Frontal cortex (tissue), 4 donors: ENCODE measurements around the gene BEND4. TPM values are rescaled to one million over a fixed set of nuclear protein-coding genes. Genes with fewer than 3 reads are reported as not detected.
"Not testable (repeated sequence)": the region's sequence is repeated elsewhere in the genome, so short reads cannot be mapped to it uniquely, and the experiment has no call there.

Experiments
- DNase-seq, 2 donors: peaks; one replicate each; pipeline ENCODE4 v3.0.0; 2012; ENCODE audit warnings: low spot score in 2 of 2
- FAIRE-seq: peaks from 2 replicates; lab custom pipeline; 2012; peaks lifted over from hg19 to GRCh38; lab: Jason Lieb, UNC
- total RNA-seq: library from RNA; depleted of rRNA; stranded (reverse); fragments of >200 nt; gene quantifications from one replicate; pipeline ENCODE4 v1.2.3, GENCODE V29; 2014
- donor health status: control.
- donor health status: control.
- donor health status: control.

Gene BEND4
- total RNA-seq, result 5.7 TPM

- FAIRE-seq (no peak), DNase-seq (no peak)
These were observed at the start of gene BEND4 for GRCh38 chr4:42152507-42153504. BEND4 (minus strand) TSS chr4:42152655; CDS start chr4:42152143, 512 bp downstream.

GRCh38 chr4:42197341-42197740 lies 44.9 kb upstream of the BEND4 start:
- FAIRE-seq, result no peak

GRCh38 chr4:42172921-42173320 lies 20.5 kb upstream of the BEND4 start:
- no peak for DNase-seq
- no peak for FAIRE-seq

More at GRCh38 chr4:42197341-42197740, 44.9 kb upstream of the BEND4 start:
- no peak for DNase-seq

- DNase-seq (no peak), FAIRE-seq (no peak)
These were observed 19.8 kb upstream of the BEND4 start for GRCh38 chr4:42172128-42172790.

GRCh38 chr4:42167709-42168108 lies 15.3 kb upstream of the BEND4 start:
- FAIRE-seq (no peak), DNase-seq (no peak)

- not testable (repeated sequence) for FAIRE-seq, DNase-seq
These were observed 13.7 kb upstream of the BEND4 start for GRCh38 chr4:42166186-42166585.

GRCh38 chr4:42159271-42160001 lies 7.0 kb upstream of the BEND4 start:
- no peak for FAIRE-seq
- no peak for DNase-seq

GRCh38 chr4:42151568-42152506 lies 618 bp downstream of the BEND4 start:
- DNase-seq (peak; percentile 49 to 59), FAIRE-seq (no peak)

GRCh38 chr4:42150653-42151567 lies 1.5 kb downstream of the BEND4 start:
- FAIRE-seq (no peak), DNase-seq (no peak)

GRCh38 chr4:42149004-42149403 lies 3.5 kb downstream of the BEND4 start:
- DNase-seq, result no peak
- no peak for FAIRE-seq

- no peak for DNase-seq
- no peak for FAIRE-seq
These were observed 4.0 kb downstream of the BEND4 start for GRCh38 chr4:42148425-42148824.

GRCh38 chr4:42144028-42144427 lies 8.4 kb downstream of the BEND4 start:
- no peak for DNase-seq
- no peak for FAIRE-seq

GRCh38 chr4:42142591-42142990 lies 9.9 kb downstream of the BEND4 start:
- no peak for FAIRE-seq
- DNase-seq, result no peak

GRCh38 chr4:42136371-42136770 lies 16.1 kb downstream of the BEND4 start:
- no peak for DNase-seq
- FAIRE-seq, result no peak

GRCh38 chr4:42133006-42133405 lies 19.4 kb downstream of the BEND4 start:
- FAIRE-seq, result no peak

GRCh38 chr4:42132099-42132498 lies 20.4 kb downstream of the BEND4 start:
- DNase-seq, result no peak
- no peak for FAIRE-seq

More at GRCh38 chr4:42133006-42133405, 19.4 kb downstream of the BEND4 start:
- no peak for DNase-seq

GRCh38 chr4:42123071-42123644 lies 29.3 kb downstream of the BEND4 start:
- DNase-seq (no peak), FAIRE-seq (no peak)

- FAIRE-seq (no peak), DNase-seq (no peak)
These were observed 30.2 kb downstream of the BEND4 start for GRCh38 chr4:42122237-42122636.
